IPS DF 19.7 (cell line): Measurements from ENCODE around the gene TSHZ2.
"Not testable (repeated sequence)": the region's sequence is repeated elsewhere in the genome, so short reads cannot be mapped to it uniquely, and the experiment has no call there.

ENCODE experiments used
- DNase-seq: peaks from one replicate; pipeline ENCODE4 v3.0.0-alpha.2; 2013; ENCODE audit warnings: low read depth, low spot score

TSHZ2 gene

GRCh38 chr20:52959125-52959524, 13.0 kb upstream of the TSHZ2 start:
- DNase-seq, result no peak

- DNase-seq, result no peak
Measured at GRCh38 chr20:52962183-52962582, 10.0 kb upstream of the TSHZ2 start.

GRCh38 chr20:52963131-52963530, 9.0 kb upstream of the TSHZ2 start:
- DNase-seq, result no peak

DNA sequence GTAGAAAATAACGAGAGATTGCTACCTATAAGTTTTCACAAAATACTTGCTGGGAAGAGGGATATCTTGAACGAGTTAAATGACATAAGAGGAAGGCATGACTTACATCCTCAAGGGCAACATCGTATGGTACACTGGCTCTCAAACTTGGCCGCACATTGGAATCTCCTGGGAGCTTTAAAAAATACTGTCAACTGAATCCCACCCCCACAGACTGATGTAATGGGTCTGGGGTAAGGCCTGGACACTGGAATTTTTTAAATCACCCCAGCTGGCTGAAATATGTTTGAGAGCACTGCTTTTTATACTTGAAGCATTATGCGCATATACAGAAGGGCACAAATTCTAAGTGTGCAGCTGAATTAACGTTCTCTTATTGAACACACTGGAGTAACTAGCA, 8.0 kb upstream of the TSHZ2 start:
- no peak for DNase-seq

DNA sequence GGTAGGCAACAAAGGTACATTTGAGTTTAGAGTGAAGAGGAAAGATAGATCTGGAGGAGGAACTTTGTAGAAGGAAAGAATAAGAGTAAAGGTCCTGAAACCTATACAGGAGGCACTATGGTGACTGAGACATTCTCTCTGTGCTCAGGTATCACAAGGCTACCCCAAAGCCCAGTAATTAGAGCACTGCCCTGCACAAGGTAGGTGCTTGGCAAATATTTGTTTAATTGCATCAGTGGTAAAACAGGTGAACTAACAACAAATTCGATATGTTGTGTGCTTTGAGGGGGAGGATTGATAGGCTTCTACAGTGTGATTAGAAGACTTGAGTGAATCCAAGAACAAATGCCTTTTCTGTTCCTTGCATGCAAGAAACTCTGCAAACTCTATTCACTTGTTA, 6.8 kb upstream of the TSHZ2 start:
- DNase-seq, result no peak

- DNase-seq, result no peak
Measured at GRCh38 chr20:52965819-52966218, 6.3 kb upstream of the TSHZ2 start.

GRCh38 chr20:52966543-52966942, 5.6 kb upstream of the TSHZ2 start:
- not testable (repeated sequence) for DNase-seq

DNA sequence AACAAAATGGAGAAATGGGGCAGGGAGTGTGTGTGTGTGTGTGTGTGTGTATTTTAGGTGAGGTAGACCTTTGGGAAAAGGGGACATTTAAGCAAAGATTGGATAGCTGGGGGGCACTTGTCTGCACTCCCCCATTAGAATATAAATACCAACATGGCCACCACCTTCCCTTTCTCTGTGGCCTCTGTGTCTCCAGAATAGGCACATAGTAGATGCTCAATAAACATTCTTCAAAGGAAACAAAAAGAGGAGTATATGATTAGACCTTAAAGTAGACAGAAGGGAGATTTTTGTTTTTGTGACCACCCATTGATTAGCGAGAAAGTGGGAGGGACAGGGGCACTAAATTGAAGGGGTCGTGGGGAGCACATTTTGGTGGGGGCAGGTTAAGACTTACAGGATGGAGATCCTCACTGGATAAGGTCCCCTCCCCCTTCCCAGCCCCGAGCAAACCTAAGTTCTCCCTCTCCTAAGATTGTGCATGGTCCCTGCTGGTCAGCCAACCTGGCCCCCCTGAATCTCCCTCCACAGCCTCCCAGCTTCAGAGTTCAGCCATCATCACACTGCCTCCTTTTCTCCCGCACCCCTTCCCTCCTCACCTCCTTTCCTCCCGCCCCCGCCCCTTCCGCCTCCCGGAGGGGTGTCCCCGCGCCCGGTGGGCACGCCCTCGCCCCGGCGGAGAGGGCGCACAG, 514 bp upstream of the TSHZ2 start:
- DNase-seq, result no peak

- no peak for DNase-seq
Measured at GRCh38 chr20:52972965-52973819, 1.0 kb downstream of the TSHZ2 start.

DNA sequence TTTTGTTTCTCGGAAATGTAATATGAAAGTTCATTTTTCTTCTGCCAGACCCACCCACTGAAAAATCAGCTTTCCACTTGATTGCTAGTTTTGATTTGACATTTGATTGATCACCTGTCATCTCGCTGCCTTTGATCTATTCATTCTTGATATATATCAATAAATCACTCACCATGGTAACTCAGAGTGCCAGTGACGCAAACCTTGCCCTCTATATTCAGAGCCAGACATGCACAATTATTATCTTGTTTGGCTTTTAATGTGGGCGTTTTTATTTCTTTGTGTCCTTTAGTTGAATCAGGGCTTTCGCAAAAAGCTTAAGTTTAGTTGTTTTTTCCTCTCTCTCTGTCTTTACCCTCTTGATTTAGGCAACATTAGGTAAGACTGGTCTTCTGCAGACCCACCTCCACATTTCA, 2.0 kb downstream of the TSHZ2 start:
- DNase-seq, result no peak

GRCh38 chr20:52975029-52975732, 3.0 kb downstream of the TSHZ2 start:
- no peak for DNase-seq

GRCh38 chr20:52975803-52976531, 3.8 kb downstream of the TSHZ2 start:
- no peak for DNase-seq

DNA sequence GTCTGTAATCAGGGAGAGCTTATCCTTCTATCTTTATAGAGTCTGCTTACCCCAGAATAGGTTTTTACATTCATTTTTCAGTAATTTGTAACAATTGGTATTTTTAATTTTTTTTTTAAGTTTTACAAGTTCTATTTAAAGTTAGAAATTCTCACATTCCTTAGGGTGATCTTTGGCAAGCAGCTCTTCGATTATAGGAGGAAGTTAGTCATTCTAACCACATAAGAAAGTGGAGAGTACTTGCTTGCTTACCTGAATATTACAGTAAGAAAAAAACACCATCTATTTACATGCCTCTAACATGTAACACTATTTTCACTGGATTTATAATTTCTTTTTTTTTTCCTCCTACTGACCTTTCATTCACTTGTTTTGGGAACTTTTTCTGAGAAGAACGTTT, 6.7 kb downstream of the TSHZ2 start:
- no peak for DNase-seq

DNA sequence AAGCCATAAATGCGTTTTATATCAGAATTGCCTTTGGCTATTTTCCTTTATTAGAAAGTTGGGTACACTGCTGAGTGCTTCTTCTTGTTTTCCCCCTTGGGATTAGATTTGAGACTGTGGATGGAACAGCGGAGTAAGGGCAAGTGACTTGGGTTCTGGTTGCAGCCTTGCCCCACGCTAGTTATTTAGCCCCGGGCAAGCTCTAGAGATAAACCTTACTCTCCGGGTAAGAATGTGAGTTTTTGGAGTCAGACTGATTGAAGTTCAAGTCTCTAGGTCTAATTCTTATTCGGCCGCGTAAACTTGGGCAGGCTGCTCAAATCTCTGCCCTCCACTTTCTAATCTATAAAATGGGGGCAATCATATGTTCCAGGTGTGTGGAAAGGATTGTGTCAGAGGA, 8.9 kb downstream of the TSHZ2 start:
- no peak for DNase-seq

- no peak for DNase-seq
Measured at GRCh38 chr20:52983726-52984450, 11.7 kb downstream of the TSHZ2 start.

GRCh38 chr20:52984451-52984810, 12.3 kb downstream of the TSHZ2 start:
- no peak for DNase-seq

DNA sequence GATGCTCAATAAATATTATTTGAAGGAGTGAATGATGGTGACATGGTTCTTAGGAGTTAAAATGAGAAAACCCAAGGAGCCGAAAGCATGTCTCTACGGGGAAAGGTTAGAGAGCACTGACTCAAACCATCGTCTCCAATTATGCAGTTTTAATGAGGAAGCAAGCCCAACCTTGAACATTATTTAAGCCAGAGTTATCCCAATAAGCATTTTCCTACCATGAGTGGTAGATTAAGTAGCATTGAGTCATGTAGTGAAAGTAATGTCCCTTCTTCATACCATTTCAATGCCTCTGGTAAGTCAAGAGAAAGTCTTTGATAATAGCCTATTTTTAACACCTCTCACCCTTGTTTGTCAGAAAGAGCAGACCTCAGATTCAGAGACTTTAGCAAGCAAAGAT, 13.5 kb downstream of the TSHZ2 start:
- no peak for DNase-seq

DNA sequence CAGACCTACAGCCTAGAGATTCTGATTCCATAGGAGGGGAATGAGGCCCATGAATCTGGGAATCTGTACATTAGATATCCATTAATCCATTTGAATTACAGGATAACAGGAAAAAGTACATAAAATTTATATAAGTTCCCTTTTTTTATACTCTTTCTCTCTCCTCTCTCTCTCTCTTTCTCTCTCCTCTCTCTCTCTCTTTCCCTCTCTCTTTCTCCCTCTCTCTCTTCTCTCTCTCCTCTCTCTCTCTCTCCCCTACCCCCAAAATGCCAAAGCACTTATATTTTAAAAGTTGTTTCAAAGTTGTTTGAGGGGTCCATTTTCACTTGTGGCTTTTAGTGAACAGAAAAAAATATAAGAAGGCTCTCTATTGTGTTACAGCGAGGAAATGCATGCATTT, 15.1 kb downstream of the TSHZ2 start:
- no peak for DNase-seq

- DNase-seq, result no peak
Measured at GRCh38 chr20:52991830-52992229, 19.7 kb downstream of the TSHZ2 start.

GRCh38 chr20:52992632-52993031, 20.5 kb downstream of the TSHZ2 start:
- DNase-seq, result no peak

DNA sequence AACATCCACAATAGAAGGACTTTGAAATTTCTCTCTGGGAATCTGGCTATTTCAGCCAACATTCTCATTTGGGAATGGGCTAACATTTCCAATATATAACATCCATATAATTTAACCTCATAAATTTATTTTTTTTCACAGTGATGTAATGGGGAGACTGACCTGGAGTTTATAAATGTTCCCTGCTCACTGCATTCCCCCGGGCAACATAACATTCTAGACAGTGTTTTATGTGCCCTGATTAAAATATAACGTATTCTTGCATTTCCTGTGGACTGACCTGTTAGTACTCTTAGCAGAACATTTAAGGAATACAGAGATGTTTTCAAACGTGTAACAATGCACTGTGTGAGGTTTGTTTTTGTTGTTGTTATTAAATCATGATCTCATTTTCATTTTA, 20.9 kb downstream of the TSHZ2 start:
- DNase-seq, result no peak
